DMS114 treated with DMSO at 0.1 percent for 48 hours (cell line): ENCODE data around the gene VHLL.

Source experiments
- DNase-seq: peaks from one replicate; lab custom pipeline; 2025; ENCODE audit not compliant: unreplicated experiment; lab: John Stamatoyannopoulos, UW

The VHLL gene

GRCh38 chr1:156257711-156258110, 41.4 kb downstream of the VHLL start:
- DNase-seq = no peak

GRCh38 chr1:156253634-156254033, 45.5 kb downstream of the VHLL start:
- DNase-seq = no peak

GRCh38 chr1:156251527-156251926, 47.6 kb downstream of the VHLL start:
- DNase-seq = no peak

GRCh38 chr1:156249593-156249992, 49.5 kb downstream of the VHLL start:
- no peak for DNase-seq
